K562 (cell line): ENCODE results near the gene MYO1D. TPM values are rescaled to one million over a fixed set of nuclear protein-coding genes. Genes with fewer than 3 reads are reported as not detected.

Source experiments
- CTBP1 ChIP-seq: fragments of 450-650 bp; IDR thresholded peaks from 2 replicates; pipeline ENCODE4 v1.6.1; 2016; ENCODE audit warnings: borderline replicate concordance
- FOXK2 ChIP-seq, 2 experiments: fragments of 450-650 bp; IDR thresholded peaks in 1 of 2; conservative IDR thresholded peaks in 1 of 2; 2 replicates each; pipeline ENCODE4 v1.6.1; 2016; ENCODE audit warnings: low read depth in 2 of 2, mild to moderate bottlenecking in 1 of 2
- NFATC3 ChIP-seq: fragments of 450-650 bp; IDR thresholded peaks from 2 replicates; pipeline ENCODE4 v1.6.1; 2017; ENCODE audit warnings: mild to moderate bottlenecking
- PHB2 ChIP-seq: fragments of 450-650 bp; IDR thresholded peaks from 2 replicates; pipeline ENCODE4 v1.6.1; 2017; ENCODE audit warnings: low read depth
- TBL1XR1 ChIP-seq, 2 experiments: IDR thresholded peaks; 2 replicates each; pipeline ENCODE4 v1.6.1; 2012; ENCODE audit warnings: improper control_type of control experiment in 2 of 2, low read length in 2 of 2, mild to moderate bottlenecking in 1 of 2
- THAP12 ChIP-seq: fragments of 250-450 bp; sonication (Bioruptor Pico); IDR thresholded peaks from 2 replicates; pipeline ENCODE4 v1.9.0; 2021; ENCODE audit warnings: mild to moderate bottlenecking, inconsistent platforms
- XRCC3 ChIP-seq: fragments of 450-650 bp; IDR thresholded peaks from 2 replicates; pipeline ENCODE4 v1.6.1; 2017; ENCODE audit warnings: mild to moderate bottlenecking, moderate library complexity
- ZNF277 ChIP-seq: fragments of 250-450 bp; sonication (Bioruptor Pico); IDR thresholded peaks from 2 replicates; pipeline ENCODE4 v1.8.0; 2022; ENCODE audit warnings: inconsistent platforms, mild to moderate bottlenecking, moderate library complexity, borderline replicate concordance
- polyA plus RNA-seq, 8 experiments: library from polyadenylated mRNA; depleted of rRNA in 4 of 8; stranded (reverse) in 5 of 8; unstranded in 3 of 8; fragments of >200 nt; fragmentation: Nextera tagmentation in 2 of 8; fragmentation: Illumina TruSeq in 1 of 8; extraction: Ambion mirVana in 2 of 8; extraction: Trizol in 1 of 8; gene quantifications; 2 replicates each; pipeline versions ENCODE4 v1.2.1 to v1.2.3, GENCODE V29; 2011 to 2014; ENCODE audit warnings: inconsistent platforms in 1 of 8, missing spikeins in 1 of 8
- total RNA-seq, 7 experiments: library from RNA; depleted of rRNA in 6 of 7; stranded (reverse); fragments of >200 nt in 6 of 7; fragmentation: Illumina TruSeq in 2 of 7; extraction: Trizol in 2 of 7; gene quantifications; 2 replicates each; pipeline versions ENCODE4 v1.2.1 to v1.2.3, GENCODE V29; 2011 to 2021; ENCODE audit warnings: low replicate concordance in 1 of 7
- TF ChIP-seq, protein P1 (sequence below), 3 experiments: fragments of 200-800 bp in 1 of 3; fragments of 250-450 bp in 1 of 3; fragments of 450-650 bp in 1 of 3; sonication (Bioruptor Pico) in 1 of 3; sonication (Bioruptor generic) in 1 of 3; formaldehyde crosslinking in 1 of 3; IDR thresholded peaks; 2 replicates each; pipeline versions ENCODE4 v1.6.1 to v1.8.0; 2016 to 2022; ENCODE audit warnings: mild to moderate bottlenecking in 2 of 3, missing genetic modification characterization in 2 of 3, missing compliant biosample characterization in 1 of 3, moderate library complexity in 1 of 3

The MYO1D gene
- total and polyA plus RNA-seq, 9 of the 15 experiments (the other 6 are each of a cell fraction or from before 2014, with no cell fraction given), result 2.1 to 71.2 (median 45.4) TPM

- TF ChIP-seq, protein P1, sequence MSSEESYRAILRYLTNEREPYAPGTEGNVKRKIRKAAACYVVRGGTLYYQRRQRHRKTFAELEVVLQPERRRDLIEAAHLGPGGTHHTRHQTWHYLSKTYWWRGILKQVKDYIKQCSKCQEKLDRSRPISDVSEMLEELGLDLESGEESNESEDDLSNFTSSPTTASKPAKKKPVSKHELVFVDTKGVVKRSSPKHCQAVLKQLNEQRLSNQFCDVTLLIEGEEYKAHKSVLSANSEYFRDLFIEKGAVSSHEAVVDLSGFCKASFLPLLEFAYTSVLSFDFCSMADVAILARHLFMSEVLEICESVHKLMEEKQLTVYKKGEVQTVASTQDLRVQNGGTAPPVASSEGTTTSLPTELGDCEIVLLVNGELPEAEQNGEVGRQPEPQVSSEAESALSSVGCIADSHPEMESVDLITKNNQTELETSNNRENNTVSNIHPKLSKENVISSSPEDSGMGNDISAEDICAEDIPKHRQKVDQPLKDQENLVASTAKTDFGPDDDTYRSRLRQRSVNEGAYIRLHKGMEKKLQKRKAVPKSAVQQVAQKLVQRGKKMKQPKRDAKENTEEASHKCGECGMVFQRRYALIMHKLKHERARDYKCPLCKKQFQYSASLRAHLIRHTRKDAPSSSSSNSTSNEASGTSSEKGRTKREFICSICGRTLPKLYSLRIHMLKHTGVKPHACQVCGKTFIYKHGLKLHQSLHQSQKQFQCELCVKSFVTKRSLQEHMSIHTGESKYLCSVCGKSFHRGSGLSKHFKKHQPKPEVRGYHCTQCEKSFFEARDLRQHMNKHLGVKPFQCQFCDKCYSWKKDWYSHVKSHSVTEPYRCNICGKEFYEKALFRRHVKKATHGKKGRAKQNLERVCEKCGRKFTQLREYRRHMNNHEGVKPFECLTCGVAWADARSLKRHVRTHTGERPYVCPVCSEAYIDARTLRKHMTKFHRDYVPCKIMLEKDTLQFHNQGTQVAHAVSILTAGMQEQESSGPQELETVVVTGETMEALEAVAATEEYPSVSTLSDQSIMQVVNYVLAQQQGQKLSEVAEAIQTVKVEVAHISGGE (CRISPR knock-in tag; IDR thresholded peaks at IDR 0.05), result no peak
- no peak for TF ChIP-seq PHB2
- no peak for TF ChIP-seq XRCC3
- TF ChIP-seq NFATC3, result no peak
- no peak for TF ChIP-seq CTBP1
- TF ChIP-seq ZNF277, result no peak
- TF ChIP-seq TBL1XR1 (IDR thresholded peaks at IDR 0.05; ENCODE audit: low read length in 2 of 2), result no peak
- no peak for TF ChIP-seq FOXK2 (conservative IDR thresholded peaks at IDR 0.05 in 1 of 2, IDR thresholded peaks at IDR 0.05 in 1 of 2; ENCODE audit: low read depth in 2 of 2)
- TF ChIP-seq THAP12 (CRISPR knock-in tag), result no peak
These were observed 1.3 kb upstream of the MYO1D start (continued) for GRCh38 chr17:32878211-32878610.
